Fibroblast of skin of left biceps (primary cell): ENCODE measurements around the gene CALHM1.
"Not testable (repeated sequence)": the region's sequence is repeated elsewhere in the genome, so short reads cannot be mapped to it uniquely, and the experiment has no call there.

Experiments
- DNase-seq, 2 experiments: peaks; one replicate each; pipeline ENCODE4 v3.0.0-alpha.2; 2013; ENCODE audit warnings: low read depth in 2 of 2

Gene CALHM1

DNA sequence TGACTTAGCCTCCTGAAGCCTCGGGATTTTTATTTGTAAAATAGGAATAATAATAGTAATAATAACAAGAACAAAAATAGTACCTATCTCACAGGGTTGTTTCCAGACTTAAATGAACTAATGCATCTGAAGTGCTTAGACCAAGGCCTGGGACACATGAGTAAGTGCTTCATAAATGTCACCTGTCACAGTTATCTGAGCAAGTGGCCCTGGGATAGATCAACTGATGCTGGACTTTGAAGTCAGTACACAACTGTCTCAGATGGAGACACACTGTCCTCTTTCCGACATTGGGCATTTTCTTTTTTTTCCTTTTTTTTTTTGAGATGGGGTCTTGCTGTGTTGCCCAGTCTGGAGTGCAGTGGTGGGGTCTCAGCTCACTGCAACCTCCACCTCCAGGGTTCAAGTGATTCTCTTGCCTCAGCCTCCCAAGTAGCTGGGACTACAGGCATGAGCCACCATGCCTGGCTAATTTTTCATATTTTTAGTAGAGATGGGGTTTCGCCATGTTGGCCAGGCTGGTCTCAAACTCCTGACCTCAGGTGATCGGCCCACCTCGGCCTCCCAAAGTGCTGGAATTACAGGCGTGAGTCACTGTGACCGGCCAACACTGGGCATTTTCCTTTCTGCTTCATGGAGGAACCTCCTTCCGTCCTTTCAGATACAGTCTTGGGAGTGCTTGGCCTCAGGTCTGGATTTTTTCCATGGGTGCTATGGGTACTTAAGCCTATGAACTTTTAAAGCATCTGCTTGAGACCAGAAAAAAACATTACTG is 28.1 kb upstream of the CALHM1 start:
- DNase-seq, result not testable (repeated sequence)

DNA sequence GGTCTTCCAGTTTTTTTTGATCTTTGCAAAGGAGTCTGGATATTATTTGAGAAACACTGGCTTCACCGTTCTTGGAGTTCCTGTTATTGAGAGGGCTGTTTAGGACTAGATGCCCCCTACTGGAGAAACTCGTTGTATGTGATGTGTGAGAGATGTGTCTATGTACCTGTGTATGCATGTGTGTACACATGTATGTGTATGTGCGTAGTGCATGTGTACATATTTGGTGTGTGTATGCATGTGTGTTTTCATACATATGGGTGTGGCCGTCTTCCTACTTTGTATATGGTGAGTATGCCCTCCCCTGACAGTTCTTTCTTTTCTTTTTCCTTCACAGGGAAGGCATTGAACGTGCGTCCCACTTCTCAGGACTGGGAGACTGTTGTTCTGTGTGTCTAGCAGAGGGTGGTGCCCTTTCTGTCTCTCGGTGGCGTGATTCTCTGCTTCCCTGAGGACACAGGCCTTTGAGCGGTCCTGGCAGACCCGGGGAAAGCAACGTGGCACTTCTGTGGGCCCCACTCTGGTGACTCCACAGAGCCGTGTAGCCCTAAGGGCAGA is 23.4 kb upstream of the CALHM1 start:
- DNase-seq, result peak in 1 of 2 experiments; percentile 23

DNA sequence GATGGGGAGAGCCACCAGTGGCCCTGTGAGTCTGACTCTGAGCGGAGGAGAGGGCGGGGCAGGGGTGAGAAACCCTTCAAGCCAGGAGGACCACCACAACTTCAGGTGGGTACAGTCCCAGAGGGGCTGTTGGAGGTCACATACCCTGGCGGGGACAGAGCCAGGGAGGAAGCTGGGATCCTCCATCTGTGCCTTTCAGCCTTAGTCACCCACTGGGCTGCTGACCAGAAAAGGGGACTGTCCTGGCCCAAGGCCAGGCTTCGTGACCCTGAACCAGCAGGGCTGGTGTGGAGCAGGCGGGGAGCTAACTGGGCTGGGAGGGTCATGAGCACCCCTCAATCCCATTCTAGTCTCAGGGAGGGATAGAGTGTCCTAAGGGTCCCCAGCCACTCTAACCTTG is 21.8 kb upstream of the CALHM1 start:
- no peak for DNase-seq

DNA sequence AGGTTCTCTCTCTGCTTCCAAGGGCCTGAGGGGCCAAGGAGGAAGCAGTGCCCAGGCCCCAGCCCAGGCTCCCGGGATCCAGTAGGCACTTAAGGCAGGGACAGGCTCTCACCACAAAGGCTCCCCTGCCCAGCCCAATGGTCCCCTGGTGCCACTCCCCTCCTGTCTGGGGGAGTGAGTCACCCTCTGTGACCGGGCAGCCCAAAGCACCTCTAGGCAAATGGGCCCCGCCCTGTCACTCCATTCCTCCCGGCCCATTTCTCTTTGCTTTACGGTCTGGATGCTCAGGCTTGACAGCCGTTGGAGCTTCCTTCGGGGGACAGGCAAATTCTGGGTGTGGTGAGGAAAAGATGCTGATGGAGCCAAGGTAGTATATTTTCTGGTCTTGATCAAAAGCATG is 20.4 kb upstream of the CALHM1 start, which contains the start of gene CALHM3:
TSS of gene CALHM3 (minus strand) at position 106 of the 400 bp plus-strand sequence. CDS start 208 bp downstream, outside the sequence.
- DNase-seq, result no peak

DNA sequence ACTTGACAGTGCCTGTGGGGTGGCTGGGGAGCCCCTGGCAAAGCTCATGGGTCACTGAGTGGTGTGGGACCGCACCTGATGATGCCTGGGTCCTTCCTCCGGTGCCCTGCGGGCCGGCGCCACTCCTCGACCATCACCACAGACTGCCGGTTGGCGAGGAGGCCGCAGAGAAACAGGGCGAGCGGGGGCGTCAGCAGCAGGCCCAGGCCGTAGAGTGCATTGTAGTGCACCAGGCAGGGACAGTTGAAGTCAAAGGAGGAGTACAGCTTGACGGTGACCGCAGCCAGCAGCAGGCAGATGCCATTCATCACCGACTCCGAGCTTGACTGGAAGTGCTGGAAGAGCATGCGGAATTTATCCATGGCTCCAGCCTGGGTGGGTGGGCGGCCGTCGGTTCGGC is 20.0 kb upstream of the CALHM1 start:
- DNase-seq, result no peak

DNA sequence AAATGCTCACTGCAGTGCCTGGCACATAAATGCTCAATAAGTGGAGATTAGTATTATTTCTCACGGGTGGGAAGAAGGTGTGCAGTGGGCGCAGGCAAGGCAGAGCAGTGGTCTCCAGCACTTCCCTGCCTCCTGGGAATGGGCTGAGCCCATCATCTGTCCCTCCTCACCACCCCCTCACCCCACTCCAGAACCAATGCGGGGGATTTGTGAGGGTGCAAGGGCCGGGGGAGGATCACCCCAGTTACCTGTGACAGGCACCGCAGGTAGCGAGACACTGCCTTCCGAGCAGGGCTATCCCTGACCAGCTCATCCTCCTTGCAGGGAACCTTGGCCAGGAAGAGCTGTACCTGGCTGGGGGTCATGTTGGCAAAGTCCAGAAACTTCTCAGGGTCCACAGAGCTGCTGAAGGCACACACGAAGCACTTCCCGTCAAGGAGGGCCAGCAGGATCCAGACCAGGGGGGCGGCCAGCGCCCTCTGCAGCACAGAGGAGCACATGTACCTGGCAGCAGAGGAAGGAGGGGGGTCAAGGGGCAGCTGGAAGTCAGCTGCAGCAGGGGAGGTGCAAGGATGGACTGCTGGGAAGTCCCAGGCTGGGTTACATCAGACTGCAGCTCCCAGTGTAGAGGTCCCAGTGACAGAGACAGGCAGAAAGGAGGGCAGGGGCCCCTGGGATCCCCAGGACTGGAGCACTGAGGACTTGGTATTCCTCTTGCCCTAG is 17.5 kb upstream of the CALHM1 start:
- DNase-seq, result no peak

DNA sequence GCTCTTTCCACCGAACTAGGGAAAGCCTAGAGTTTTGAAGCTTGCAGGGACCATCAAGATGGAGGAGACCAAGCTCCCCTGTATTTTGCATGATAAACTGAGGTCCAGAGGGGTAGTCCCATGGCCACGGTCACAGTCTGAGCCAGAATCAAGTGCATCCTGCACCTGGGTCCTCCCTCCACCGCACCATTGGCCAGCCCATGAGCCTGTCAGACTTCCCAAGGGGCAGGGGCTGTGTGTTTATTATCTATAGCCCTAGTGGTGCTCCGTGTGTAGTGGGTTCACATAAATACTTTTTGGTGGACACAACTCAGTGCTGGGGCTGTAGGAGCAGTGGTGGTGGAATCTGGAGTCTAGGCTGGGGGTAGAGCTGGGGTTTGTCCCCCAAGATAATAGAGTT is 16.7 kb upstream of the CALHM1 start:
- no peak for DNase-seq

DNA sequence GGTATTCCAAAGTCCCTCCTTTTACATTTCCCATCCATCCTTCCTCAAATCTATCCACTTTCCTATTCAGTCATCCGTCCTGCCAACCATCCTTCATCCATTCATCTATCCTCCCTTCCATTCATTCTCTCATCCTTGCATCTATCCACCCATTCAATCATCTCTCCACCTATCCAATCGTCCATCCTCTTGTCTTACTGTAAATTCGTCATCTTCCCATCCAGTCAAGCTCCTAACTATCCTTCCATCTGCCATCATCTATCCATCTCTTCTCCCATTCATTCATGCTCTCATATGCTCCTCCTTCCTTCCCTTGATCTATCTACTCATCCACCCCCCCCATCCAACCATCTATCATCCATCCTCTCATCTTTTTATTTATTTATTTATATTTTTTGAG is 15.4 kb upstream of the CALHM1 start:
- no peak for DNase-seq

DNA sequence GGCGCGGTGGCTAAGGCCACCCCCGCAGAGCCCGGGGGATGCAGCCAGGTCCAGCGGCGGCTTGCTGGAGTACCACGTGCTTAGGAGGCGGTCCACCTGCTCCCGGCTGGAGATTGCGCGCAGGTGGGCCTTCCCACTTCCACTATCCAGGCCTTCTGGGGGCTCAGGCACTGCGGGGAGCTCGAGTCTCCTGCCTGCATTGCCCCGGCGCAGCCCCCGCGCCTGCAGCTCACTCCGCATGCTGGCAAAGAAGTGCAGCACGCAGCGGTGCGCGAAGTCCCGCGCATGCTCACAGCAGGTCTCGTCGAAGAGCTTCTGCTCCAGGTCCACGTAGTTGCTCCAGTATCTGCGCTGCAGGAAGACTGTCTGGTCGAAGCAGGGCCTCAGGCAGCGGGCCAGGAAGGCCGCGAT is 14.6 kb upstream of the CALHM1 start:
- DNase-seq, result no peak

DNA sequence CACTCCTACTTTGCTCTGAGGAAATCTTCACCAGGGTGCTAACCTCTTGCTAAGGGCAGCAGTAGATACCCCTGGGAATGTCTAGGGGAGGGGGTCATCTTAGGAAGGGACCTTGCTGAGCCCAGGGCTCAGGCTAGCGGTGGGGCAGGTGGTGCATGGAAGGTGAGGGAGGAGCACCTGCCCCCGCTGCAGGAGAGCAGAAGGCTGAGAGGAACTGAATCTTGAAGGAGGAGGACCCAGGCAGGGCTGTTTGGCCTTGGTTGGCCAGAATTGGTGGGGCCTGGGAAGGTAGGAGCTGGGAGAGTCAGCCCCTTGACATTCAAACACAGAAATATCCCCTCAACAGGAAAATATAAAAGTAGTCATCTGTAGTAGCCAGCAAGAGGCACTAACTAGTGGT is 13.3 kb upstream of the CALHM1 start:
- DNase-seq, result no peak

DNA sequence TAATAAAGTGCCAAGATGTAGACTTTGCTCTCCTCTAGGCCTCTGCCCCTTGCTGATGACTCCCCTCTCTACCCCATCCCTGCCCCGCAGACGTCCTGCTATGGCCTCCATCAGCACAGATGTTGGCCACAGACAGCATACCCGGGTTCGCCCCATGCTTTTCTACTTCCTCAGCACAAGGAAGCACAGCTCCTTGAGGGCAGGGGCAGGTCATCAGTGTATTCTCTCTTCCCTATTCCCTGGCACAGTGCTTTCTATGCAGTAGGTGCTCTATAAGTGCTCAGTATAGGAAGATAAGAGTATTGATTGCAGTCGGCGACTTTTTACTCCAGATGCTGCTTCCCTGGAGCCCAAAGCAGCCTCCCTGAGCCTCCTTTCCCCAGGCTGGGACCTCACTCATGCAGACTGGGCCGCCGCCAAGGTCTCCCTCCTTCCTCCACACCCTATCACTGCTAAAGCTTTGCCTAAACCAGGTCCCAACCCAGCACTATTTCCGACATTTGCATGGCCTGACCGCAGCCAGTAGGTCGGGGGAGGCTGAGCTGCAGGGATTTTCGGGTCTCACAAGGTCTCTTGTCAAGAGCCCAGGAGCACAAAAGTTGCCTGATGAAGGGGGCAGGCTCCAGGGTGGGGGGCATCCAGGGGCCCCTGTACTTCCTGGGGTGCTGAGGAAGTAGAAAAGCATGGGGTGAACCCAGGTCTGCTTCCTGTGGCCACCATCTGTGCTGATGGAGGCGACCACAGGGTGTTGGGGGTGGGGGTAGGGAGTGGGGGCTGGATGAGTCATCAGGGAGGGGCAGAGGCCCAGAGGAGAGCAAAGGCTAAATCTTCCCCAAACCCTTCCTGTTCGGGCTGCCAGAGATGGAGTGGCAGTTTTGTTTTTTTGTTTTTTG is 12.3 kb upstream of the CALHM1 start:
- no peak for DNase-seq

DNA sequence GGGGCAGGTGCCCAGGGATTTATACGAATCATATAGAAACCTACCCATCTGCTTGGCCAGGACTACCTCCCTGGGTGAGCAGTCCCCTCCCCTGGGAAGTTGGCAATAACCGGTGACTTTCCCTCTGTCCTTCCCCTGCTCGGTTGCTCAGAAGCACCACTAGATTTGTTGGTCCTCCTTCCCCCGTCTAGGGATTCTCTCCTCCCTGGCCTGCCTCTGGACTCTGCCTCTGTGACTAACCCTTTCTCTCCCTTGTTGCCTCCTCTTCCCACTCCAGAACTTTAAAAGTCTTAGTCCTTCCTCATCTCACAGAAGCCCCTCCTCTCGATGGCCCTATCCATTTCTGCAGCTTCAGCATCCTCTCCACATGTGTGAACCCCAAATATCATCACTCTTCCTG is 10.5 kb upstream of the CALHM1 start:
- DNase-seq, result no peak

DNA sequence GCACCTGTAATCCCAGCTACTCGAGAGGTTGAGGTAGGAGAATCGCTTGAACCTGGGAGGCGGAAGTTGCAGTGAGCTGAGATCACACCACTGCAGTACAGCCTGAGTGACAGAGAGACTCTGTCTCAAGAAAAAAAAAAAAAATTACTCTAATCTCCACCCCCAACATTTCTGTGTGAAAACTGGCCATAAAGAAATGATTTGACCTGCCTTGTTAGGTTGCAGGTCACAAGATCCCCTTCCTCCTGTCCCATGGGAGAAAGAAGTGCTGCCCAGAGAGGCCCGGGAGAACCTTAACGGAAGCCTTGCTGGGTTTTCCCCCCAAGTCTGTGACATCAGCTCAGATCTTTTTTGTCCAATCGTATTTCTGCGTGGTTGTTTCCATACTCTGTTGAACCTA is 8.7 kb upstream of the CALHM1 start:
- DNase-seq, result no peak

DNA sequence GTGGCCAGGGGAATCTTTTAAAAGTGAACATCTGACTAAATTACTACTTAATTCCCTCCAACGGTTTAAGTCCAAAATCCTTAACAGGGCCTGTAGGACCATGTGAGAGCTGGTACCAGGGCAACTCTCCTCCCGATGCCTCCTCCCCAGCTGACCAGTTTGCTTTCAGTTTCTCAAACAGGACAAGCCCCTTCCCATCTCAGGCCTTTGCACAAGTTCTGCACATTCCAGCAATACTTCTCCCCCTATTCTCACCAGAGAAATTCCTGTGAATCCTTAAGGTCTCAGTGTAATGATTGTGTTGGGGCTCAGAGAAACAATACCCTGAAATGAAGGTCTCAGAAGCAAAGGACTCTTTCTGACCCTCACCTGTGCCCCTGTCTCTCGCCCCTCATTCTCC is 8.0 kb upstream of the CALHM1 start:
- no peak for DNase-seq

DNA sequence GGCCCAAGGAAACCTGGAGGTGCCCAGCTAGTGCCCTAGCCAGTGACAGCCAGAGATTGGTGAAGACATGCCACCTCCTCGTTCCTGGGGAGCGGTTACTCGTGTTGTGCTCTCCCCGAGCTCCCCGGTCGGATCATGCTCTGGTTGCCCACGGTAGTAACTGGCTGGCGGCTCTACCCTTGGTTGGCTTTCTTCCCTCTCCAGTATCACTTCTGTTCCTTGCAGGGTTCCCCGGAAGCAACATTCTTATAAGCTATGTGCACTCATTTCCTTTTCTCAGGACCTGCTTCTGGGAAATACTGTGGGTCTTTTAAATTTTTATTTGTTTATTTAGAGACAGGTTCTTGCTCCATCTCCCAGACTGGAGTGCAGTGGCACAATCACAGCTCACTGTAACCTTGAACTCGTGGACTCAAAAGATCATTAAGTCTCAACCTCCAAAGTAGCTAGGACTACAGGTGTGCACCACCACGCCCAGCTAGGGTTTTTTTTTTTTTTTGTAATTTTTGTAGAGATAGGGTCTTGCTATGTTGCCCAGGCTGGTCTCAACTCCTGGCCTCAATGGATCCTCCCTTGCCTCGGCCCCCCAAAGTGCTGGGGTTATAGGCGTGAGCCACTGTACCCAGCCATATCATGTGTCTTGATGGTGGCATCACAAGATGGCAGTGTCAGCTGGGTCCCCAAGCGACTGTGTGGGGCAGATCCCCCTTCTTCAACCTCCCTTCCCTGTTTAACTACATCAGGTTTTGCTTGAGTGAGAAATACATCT is 6.9 kb upstream of the CALHM1 start:
- no peak for DNase-seq

DNA sequence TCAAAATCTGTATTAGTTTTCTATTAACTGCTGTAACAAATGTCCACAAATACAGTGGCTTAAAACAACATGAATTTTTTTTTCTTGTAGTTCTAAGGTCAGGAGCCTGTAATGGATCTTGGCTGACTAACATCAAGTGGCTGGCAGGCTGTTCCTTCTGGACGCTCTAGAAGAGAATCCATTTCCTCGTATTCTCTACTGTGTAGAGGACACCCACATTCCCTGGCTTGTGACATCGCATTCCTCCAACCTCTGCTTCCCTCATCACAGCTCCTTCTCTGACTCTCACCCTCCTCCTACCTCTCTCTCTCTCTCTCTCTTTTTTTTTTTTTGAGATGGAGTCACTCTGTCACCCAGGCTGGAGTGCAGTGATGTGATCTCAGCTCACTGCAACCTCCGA is 4.8 kb upstream of the CALHM1 start:
- no peak for DNase-seq

DNA sequence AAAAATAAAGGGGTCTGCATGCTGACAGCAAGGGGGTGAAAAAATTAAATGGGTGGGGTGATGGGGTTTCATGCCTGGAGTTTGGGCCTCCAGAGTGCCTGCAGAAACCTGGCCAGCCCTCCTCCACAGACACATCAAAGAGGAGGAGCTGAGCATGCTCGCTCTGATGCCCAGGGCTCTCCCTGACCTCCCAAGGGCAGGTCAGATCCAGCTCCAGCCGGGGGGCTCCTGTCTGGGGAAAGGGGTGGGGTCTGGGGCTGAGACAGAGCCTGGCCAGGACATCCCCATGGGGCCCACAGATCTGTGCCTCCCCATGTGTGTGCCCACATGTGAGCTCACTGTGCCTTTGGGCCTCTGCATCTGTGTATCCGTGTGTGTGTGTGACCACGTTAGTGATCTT is 915 bp upstream of the CALHM1 start:
- DNase-seq, result no peak

DNA sequence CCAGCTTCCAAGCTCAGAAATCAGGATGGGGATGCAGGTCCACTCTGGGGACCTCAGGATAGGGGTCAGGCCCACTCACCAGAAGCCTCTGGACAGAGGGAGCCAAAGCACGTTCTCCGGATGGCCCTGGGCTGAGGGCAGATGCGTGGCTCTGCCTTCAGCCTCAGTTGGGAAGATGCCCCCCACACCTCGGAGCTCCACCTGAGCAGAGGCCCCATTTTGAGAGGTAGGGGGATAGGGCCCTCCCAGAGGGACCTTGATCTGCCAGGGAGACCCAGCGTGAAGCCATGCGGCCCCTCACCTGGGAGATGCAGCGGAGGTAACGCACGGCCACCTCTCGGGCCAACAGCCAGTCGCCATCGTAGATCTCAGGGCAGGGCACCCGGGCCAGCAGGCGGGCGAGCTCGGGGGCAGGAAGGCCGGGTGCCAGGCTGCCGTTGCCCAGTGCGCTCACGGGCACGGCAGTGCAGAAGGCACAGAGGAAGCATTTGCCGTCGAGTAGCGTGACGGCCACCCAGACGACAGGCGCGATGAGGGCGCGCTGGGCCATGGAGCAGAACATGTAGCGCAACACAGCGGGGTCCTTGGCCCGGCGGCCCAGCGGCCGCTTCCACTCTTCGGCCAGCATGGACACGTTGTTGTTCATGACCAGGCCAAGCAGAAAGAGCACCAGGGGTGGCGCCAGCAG is 660 bp downstream of the CALHM1 start:
- DNase-seq, result no peak

DNA sequence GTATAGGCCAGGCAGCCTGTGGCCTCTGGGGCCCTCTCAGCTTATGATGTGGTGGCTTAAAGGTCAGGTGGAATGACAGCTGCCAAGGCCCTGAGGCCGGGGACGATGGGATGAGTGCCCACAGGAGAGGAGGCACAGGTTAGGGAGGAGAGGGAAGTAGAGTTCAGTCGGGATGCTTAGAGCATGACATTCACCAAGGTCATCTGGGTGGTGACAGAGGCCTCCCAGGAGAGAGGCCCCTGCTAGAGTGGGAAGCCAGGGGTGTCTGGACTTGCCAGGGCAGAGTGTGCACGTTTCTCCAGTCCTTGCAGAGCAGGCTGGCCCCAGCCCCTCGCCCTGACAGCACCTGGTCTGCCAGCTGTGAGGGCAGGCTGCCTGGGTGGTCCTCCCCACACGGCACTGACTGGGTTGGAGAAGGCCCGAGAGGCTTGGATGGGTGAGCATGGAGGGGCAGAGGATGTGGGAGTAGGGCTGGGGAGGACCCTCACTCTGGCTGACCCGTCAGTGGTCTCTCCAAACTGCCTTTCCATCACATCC is 1.5 kb downstream of the CALHM1 start:
- DNase-seq, result no peak

DNA sequence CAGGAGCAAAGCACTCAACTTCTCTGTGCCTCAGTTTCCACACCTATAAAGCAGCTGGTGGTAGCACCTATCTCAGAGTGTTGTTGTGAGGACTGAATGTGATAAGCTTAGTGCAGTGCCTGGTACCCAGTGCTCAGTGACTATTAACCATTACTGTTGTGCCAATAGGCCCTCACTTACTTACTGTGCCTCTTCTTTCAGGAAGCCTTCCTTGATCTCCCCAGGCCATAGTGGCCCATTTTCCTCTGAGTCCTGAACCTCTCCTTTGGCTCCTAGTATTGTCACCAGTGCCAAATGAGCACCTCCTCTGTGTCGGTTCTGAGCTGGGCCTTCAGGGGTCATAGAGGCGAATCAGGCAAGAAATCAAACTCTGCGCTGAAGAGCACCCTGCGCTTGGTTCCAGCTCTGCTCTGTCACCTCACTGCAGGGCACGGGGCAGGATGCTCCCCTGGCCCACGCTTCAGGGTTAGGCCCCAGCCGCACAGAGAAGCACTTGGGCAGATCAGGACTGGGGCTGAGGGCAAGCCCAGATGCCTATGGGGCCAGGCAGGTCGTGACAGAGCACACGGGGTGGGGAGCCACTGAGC is 2.5 kb downstream of the CALHM1 start:
- DNase-seq, result no peak
